HG03378 (cell line): ENCODE data around the gene RDH14.
A peak's percentile ranks its signal among the peaks of the same experiment; 100 is the strongest.

ENCODE experiments used
- ATAC-seq: cut with Tn5 transposase; IDR thresholded peaks from one replicate; pipeline ENCODE4 v1.9.1; 2021; ENCODE audit warnings: mild to moderate bottlenecking, moderate library complexity; ENCODE audit not compliant: unreplicated experiment

RDH14 gene, protein sequence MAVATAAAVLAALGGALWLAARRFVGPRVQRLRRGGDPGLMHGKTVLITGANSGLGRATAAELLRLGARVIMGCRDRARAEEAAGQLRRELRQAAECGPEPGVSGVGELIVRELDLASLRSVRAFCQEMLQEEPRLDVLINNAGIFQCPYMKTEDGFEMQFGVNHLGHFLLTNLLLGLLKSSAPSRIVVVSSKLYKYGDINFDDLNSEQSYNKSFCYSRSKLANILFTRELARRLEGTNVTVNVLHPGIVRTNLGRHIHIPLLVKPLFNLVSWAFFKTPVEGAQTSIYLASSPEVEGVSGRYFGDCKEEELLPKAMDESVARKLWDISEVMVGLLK

DNA sequence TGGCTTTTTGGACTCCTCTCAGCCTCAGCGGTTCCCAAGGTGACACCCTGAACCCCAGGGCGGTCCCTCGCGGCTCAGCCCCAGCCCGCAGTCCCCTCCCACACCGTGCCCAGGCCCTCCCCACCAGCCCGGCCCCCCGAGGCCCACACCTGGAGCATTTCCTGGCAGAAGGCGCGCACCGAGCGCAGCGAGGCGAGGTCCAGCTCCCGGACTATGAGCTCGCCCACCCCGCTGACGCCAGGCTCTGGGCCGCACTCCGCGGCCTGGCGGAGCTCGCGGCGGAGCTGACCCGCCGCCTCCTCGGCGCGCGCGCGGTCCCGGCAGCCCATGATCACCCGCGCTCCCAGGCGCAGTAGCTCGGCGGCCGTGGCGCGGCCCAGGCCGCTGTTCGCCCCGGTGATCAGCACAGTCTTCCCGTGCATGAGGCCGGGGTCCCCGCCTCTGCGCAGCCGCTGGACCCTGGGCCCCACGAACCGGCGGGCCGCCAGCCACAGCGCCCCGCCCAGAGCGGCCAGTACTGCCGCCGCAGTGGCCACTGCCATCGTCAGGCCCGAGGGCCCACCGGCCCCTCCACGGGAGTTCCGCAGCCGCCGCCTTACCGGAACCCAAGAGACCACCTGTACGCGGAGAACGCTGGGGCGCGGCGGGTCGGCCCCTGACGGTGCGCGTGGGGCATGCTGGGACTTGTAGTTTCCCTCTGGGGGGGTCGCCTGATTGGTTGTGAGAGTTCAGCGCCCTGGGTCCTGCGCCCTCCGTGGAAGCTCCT lies at the start of gene RDH14:
Gene RDH14 (minus strand): TSS at position 623 of the 766 bp plus-strand sequence. CDS start 81 bp downstream, at position 542.
- peak; percentile 97 for ATAC-seq

DNA sequence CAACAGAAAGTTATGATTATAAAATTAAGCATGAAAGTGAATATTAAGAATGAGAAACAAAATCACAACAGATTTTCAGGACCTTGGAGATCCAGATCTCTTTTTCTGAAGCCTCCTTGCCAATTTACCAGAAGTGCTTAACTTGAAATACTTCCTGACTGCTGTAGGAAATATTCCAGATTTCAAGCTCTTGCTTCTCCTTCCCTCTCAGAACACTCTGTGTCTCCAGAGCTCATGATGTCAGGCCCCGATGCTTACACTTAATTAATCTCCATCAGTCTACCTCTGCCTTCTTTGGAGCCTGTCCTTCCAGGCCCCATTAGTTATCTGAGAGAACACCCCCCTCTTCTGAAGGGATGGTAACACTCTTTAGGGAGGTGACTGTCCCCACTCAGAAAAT lies 49.6 kb upstream of the RDH14 start:
- no peak for ATAC-seq

DNA sequence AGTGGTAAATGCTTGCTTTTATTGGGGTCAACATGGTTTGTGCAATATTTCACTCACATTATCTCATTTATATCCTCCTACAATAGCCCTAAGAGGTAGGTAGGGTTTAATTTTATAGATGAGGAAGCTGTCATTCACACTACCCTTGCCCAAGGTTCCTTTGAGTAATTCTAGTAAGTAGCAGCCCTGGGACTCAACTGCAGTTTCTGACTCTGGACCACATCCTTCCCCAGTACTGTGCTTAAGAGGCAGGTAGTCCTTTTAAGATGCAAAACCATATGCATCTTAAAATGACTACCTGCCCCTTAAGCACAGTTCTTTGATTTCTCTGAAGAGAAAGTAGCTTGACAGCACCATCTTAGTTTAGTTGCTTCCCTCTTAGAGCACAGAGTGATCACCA lies 44.7 kb upstream of the RDH14 start:
- no peak for ATAC-seq

DNA sequence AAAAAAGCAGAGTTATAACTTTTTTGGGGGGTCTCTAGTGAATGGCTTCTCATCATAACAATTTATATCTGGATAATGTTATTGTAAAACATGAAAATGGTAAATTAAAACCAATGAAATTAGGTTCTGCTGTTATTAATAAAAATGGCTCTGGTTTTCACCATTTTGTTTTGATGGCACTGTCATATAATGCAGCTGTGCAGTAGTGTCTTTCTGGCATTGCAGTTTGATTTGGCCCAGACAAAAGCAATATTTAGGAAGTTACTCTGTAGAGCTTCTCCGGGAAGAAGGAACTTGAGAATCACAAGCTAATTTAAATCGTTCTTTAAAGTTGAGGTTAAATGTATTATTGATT lies 44.1 kb upstream of the RDH14 start:
- ATAC-seq, result no peak

DNA sequence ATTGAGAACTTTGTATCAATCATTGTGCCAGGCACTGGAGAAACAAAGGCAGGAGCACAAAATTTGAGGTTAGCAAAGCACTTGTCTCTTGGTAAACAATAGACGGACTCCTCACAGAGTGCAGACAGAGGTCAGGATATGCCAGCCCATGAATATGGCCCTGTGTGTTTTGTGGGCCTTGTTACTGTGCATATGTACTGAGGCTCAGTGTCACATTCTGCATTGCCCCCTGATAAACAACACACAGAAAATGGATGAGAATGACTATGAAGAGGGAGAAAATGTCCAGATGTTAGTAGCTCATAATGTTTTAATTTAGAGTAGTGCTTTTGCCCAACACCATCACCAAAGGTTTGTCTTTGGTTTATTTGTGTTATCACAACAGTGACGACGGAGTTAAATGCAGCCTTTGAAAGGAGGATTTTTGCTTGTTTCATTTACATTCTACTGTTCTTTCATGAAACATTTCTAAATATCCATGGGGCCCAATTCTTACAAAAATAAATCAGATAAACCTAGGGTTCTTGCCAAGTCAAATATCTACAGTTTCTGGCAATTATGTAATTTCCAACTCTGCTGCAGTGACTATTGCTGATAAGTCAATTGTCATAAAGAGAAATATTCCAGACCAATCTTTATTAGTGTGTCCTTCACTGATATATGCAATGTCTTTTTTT lies 43.5 kb upstream of the RDH14 start:
- ATAC-seq, result no peak

DNA sequence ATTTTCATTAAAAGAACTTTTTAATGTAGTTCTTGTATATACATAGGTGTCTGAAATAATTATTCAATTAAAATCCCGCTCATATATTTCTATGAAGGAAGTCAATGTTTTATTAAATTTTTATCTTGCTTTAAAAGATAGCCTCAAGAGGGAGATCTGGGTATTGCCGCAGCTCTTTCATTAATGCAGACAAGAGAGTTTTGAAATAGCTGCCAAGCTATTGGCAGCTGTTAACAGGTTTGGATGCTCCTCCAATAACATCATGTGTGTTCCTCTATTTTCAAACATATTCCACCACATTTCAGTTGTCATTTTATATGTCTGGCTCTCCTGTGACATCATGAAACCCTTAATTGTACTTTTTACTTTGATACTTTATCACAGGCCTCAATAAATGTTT lies 41.8 kb upstream of the RDH14 start:
- no peak for ATAC-seq

DNA sequence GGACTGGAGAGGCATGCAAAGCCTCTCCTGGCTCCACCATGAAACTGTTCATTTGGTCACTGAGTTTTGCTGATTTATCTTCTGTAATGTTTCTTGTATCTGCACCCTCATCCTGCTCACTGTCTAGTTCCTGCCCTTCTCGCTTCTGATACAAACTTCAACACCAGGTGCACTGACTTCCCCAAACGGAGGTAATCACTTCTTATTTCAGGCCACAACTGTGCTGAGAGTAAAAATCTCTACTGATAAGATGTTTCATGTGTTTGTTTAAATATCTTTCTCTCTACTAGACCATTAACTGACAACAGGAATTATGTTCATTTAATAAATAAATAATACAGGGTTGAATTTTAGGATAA lies 39.8 kb upstream of the RDH14 start:
- ATAC-seq, result no peak

DNA sequence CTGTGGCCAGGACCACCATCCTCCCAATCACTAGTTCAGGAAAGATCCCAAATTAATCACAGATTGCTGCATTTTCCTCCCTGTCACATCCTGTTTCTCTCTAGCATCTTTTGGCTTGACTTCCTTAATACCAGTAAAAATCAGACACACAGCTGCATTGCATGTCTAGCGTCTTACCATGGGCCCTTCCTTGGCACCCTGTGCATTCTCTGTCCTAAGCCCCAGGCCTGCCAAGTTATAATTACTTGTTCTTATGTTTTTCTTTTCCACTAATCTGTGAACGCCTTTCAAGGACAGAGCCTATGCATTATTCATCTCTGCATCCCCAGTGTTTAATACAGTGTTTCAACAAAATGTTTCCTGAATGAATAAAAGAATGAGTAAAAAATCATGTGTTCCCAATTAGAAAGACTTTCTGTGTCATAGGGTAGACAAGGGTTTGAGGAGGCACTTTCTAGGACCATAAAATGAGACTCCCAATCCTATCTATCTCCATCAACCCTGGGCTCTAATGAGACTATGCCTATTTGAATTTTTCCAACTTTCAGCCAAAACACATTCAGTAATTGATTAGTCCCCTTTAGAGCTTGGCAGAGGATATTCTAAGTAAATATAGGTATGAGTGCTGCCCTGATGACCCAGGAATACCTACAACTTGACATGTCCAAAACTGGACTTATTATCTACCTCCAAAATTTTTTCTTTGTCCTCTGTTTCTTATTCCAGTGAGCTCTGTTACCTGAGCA lies 39.2 kb upstream of the RDH14 start:
- ATAC-seq, result no peak

DNA sequence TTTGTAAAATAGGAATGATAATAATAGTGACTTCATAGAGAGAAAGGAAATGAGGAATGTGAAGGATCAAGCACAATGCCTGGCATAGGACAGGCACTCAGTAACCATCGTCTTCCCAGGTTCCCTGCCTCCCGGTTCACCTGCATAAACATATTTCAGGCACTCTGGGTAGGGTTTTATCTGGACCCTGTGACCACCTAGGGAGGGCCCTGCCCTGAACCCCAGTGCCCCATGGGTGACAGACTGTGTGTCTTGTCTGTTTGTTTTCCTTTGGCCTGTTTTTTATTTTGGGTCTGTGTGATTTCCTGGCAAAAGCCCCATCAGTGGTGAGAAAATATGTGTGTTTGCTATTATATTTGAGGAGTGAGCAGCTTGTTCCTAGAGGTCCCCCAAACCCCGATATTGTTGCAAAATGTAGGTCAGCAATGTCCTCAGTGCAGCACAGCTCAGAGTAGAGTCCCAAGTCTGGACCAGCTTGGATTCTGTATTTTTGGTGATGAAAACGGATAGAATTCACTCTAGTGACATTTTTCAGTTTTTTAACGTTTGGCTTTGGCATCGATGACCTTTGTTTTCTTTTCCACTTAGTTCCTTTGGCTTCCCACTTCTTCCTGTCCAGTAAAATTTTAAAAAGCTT lies 38.5 kb upstream of the RDH14 start:
- no peak for ATAC-seq

DNA sequence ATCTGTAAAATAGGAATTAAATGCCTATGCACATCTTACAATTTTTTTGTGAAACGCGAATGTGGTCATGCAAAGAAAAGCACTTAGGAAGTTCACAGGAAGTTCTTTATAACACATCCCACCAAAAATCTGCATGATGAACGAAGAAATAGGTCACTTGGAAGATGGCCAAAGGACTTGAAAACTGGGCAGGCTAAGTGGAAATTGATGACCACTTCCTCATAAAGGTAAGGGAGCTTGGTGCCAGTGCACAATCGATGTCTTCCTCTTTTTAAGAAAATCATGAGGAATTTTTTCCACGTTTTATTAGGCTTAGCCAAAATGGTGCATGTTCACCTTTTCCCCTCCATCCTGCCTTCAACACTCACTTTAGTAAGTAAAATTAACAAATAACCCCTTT lies 37.2 kb upstream of the RDH14 start:
- no peak for ATAC-seq

DNA sequence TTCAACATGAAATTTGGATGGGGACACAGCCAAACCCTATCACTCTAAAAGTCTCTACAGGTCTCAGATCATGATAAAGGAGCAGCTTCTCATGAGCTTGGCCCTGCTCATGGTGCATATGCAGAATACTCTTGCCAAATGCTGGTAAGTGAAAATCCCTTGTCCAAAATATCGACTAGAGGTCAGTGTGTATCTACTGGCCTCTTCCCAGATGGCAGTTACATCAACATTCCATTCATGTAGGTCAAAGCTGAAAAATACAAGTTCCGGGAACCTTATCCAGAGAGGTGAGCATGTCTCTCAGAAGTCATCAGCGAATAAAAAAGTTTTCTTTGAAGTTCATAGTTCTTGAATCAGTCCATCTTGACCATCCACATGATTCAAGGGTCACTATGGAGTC lies 36.5 kb upstream of the RDH14 start:
- no peak for ATAC-seq

DNA sequence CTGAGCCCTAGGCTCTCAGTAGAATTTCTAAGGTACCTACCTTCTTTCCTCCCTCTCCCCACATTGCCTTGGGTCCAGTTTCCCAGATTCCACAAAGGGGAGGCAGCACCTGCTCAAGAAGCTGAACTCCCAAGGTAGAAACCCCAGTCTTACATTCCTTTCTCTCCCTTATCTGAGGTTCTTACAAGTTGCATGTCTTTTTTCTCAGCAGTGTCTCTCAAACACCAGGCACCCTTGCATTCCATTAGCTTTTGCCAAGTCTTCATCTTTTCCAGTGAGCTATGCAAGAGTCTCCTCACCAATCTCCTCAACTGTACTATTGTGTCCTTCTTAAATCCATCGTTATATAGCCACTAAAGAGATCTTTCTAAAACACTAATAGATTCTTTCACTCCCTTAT lies 33.0 kb upstream of the RDH14 start:
- ATAC-seq, result no peak

DNA sequence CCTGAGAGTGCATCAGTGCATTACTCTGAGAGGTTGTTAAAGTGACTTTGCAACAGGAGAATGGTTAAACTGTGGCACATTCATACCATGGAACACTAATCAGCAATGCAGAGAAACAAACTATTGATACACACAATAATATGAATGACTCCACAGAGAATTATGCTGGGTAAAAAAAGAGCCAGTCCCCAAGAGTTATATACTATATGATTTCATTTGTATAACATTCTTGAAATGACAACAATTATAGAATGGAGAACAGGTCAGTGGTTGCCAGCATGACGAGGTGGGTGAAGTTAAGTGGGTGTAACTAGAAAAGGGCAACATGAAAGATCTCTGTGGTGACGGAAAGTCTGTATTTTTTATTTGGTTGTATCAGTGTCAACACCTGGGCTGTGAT lies 31.9 kb upstream of the RDH14 start:
- ATAC-seq, result no peak

DNA sequence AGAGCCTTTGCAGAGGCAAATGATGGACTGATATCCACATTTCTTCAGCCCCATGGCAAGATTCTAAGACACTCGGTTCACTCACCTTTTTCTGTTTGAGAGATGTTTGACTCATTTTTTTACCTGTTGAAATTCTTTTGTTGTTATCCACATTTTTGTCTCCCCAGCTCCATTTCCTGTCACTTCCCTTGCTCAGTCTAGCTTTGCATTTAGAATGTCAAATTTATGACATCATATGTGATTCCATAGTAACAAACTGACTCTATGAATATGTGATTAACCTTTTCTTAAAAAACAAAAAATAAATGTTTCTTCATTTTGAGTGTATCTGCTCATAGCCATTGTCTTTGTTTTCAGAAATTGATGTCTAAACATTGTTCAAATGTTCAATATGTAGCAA lies 28.9 kb upstream of the RDH14 start, which contains the start of gene NT5C1B:
Gene NT5C1B (minus strand): TSS at position 216 of the 400 bp plus-strand sequence. CDS start 101 bp downstream, at position 115.
- ATAC-seq, result no peak

DNA sequence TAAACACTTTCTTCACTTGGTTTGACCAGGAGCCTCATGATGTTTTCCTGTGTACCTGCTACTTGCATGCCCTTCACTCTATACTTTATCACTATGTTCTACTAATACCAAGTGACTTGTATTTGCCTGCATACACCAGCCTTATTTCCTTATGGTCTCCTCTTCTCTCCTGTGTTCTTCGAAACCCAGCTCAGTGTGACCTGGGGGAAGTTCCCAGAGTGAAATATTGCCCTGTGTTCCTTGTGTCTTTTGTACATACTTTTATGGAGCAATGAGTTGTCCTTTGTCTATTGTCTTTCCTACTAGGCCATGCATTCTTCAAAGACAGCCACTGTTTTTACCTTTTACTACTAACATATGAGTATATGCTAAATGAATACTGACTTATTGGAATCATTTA lies 28.3 kb upstream of the RDH14 start:
- no peak for ATAC-seq

DNA sequence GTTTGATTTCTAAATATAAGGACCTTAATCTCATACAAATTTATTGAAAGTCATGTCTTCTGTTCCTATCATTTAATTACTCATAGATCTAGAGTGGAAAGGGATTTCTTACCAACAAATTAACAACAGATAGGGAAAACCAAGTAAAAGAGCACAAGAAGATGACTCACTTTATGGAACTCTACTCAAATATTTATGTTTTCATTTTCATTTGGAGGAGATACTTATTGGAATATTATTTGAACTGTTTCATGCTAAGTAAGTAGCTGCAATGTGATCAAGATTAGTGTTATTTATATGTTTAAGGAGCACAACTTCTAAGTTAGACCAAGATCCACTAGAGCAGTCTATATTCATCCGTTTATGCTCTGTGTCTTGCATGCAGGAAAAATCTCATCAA lies 27.6 kb upstream of the RDH14 start:
- no peak for ATAC-seq

DNA sequence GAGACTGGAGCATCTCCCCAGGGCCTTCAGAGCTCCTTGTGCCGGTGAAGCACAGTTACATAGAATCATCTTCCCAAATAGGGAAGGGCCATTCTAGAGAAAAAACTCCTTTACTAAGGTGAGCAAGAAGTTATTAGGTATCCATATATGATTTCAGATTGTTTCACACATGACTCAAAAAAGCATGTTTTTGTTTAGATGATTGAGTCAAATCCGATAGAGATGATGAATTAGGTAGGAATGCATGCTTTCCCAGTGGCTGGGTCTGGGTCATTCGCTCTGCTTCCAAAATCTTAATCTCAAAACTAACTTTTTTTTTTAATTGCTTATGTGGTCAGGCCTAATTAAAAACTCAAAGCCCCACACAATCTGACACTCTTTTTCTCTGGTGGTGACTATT lies 25.1 kb upstream of the RDH14 start:
- no peak for ATAC-seq

DNA sequence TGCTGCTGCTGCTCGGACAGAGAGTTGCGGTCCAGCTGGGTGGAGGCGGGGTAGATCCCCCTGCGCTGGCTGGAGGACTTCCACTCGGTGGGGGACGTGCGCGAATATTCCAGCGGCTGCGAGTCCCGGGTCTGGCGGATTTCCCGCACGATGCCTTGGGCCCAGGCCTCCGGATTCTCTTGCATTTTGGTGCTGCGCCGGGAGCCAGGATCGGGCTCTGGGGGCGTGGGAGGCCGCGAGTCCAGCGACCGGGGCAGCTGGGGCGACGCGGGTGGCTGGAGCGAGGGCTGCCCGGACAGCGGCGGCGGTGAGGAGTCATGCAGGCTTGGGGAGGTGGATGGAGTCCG lies 24.1 kb upstream of the RDH14 start:
- ATAC-seq, result no peak

DNA sequence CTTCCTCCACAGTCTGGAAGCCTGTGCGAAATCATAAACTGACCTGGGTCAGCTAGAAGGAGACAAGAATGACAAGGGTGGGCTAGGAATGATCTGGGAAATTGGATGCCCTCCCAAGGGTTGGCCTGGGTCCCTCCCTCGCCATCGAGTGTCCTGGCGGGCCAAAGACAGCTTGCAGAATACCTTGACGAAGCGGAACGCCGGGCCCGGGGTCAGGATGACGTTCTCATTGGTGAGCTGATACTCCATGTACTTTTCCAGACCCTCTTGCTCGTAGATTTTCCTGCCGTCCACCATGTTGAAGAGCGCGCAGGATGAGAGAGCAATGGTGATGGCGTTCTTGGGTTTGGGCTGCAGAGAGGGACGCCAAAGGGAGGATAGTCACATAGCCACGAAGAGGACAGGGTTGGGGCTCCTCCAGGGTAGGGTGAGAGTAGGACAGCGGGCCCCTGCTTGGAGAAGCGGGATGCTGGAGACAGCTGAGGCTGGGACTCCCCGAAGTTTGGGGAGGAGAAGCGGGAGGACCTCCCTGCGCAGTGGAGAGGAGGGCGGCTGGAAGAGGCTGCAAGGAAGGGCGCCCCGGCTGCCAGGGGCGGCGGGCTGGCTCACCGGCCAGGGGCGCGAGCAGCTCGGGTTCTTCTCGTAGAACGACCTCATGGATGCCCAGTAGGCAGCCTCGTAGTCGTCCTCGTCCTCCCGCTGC lies 23.6 kb upstream of the RDH14 start:
- no peak for ATAC-seq

DNA sequence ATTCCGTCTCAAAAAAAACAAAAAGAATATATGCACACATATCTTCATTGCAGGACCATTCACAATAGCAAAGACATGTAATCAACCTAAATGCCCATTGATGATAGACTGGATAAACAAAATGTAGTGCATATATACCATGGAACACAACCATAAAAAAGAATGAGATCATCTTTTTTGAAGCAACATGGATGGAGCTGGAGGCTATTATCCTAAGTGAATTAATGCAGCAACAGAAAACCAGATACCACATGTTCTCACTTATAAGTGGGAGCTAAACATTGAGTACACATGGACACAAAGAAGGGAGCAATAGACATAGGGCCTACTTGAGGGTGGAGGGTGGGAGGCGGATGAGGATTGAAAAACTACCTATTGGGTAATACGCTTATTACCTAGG lies 20.2 kb upstream of the RDH14 start:
- no peak for ATAC-seq
